CD4-positive, alpha-beta T cell treated with Interferon alpha-2 for 1 hour (primary cell): Measurements from ENCODE around the gene ZNF839.
"Not testable (repeated sequence)": the region's sequence is repeated elsewhere in the genome, so short reads cannot be mapped to it uniquely, and the experiment has no call there.

Experiments used
- DNase-seq, 2 donors: peaks; one replicate each; pipeline ENCODE4 v3.0.0-alpha.2; 2020 to 2022

ZNF839 gene

GRCh38 chr14:102319351-102320032 lies at the start of gene ZNF839:
Gene ZNF839, plus strand, starts transcription at chr14:102319746. Its CDS starts 20 bp downstream, at chr14:102319766.
- DNase-seq, result peak; percentile 92 to 95

- DNase-seq, result no peak
These were observed 47.2 kb upstream of the ZNF839 start for GRCh38 chr14:102272392-102272791.

GRCh38 chr14:102275866-102276265 lies 43.7 kb upstream of the ZNF839 start:
- no peak for DNase-seq

GRCh38 chr14:102277874-102278630 lies 41.5 kb upstream of the ZNF839 start:
- DNase-seq, result no peak

- DNase-seq, result no peak
These were observed 41.0 kb upstream of the ZNF839 start for GRCh38 chr14:102278631-102278935.

- DNase-seq, result no peak
These were observed 40.3 kb upstream of the ZNF839 start for GRCh38 chr14:102279282-102279681.

- no peak for DNase-seq
These were observed 39.7 kb upstream of the ZNF839 start for GRCh38 chr14:102279688-102280348.

- no peak for DNase-seq
These were observed 39.1 kb upstream of the ZNF839 start for GRCh38 chr14:102280376-102280962.

- no peak for DNase-seq
These were observed 36.6 kb upstream of the ZNF839 start for GRCh38 chr14:102282751-102283465.

GRCh38 chr14:102283631-102284129 lies 35.9 kb upstream of the ZNF839 start:
- DNase-seq, result no peak

- no peak for DNase-seq
These were observed 34.4 kb upstream of the ZNF839 start for GRCh38 chr14:102285106-102285505.

GRCh38 chr14:102288139-102288538 lies 31.4 kb upstream of the ZNF839 start:
- DNase-seq, result no peak

- DNase-seq, result no peak
These were observed 27.1 kb upstream of the ZNF839 start for GRCh38 chr14:102292441-102292840.

- no peak for DNase-seq
These were observed 25.8 kb upstream of the ZNF839 start for GRCh38 chr14:102293781-102294180.

- no peak for DNase-seq
These were observed 24.3 kb upstream of the ZNF839 start for GRCh38 chr14:102295270-102295669.

GRCh38 chr14:102297436-102298170 lies 21.9 kb upstream of the ZNF839 start:
- no peak for DNase-seq

GRCh38 chr14:102298303-102299070 lies 21.1 kb upstream of the ZNF839 start:
- not testable (repeated sequence) for DNase-seq

GRCh38 chr14:102303664-102304063 lies 15.9 kb upstream of the ZNF839 start:
- no peak for DNase-seq

- peak; percentile 97 to 98 for DNase-seq
These were observed 14.7 kb upstream of the ZNF839 start, which contains the start of gene MOK for GRCh38 chr14:102304611-102305506. Gene MOK, minus strand, starts transcription at chr14:102305164. Its CDS starts 196 bp downstream, at chr14:102304968.
